ENCODE measurements around the gene ART1. TPM values are rescaled to one million over a fixed set of nuclear protein-coding genes. Genes with fewer than 3 reads are reported as not detected.

The ART1 gene
- total RNA-seq, 1 experiment from 2014 or later = not detected

- no peak for DNase-seq (ENCODE audit: low read depth)
Observed at GRCh38 chr11:3712274-3712673, 67.3 kb downstream of the ART1 start.

Other genes starting within 250 kb of the ART1 start
- not detected in 2 replicates for gene ART5, start 3.1 kb upstream of the ART1 start, total RNA-seq (2014; rRNA removed; shearing (Covaris generic))
- gene CHRNA10, start 26.3 kb downstream of the ART1 start, total RNA-seq (2014; rRNA removed; shearing (Covaris generic)) = 0.20 and 0.36 TPM in 2 replicates
- 77.0 and 97.9 TPM in 2 replicates for gene NUP98, start 152.4 kb downstream of the ART1 start, total RNA-seq (2014; rRNA removed; shearing (Covaris generic))
- gene PGAP2, start 163.4 kb downstream of the ART1 start, total RNA-seq (2014; rRNA removed; shearing (Covaris generic)) = 7.6 and 9.0 TPM in 2 replicates
- 26.3 and 27.8 TPM in 2 replicates for gene RHOG, start 195.8 kb downstream of the ART1 start, total RNA-seq (2014; rRNA removed; shearing (Covaris generic))
- 13.8 and 14.5 TPM in 2 replicates for gene STIM1, start 210.5 kb downstream of the ART1 start, total RNA-seq (2014; rRNA removed; shearing (Covaris generic))